GM19395 (cell line): ENCODE results near the gene KSR1.
A peak's percentile ranks its signal among the peaks of the same experiment; 100 is the strongest.

Experiments used
- ATAC-seq: cut with Tn5 transposase; IDR thresholded peaks from one replicate; pipeline ENCODE4 v1.9.1; 2021; ENCODE audit warnings: mild to moderate bottlenecking, moderate library complexity; ENCODE audit not compliant: unreplicated experiment

Gene KSR1

GRCh38 chr17:27532269-27533263 is 76.3 kb downstream of the KSR1 start:
- ATAC-seq = no peak

- no peak for ATAC-seq
Measured at GRCh38 chr17:27533874-27534815, 77.9 kb downstream of the KSR1 start.

GRCh38 chr17:27535178-27535928 is 79.1 kb downstream of the KSR1 start:
- no peak for ATAC-seq

GRCh38 chr17:27535975-27536374 is 79.7 kb downstream of the KSR1 start:
- ATAC-seq = no peak

GRCh38 chr17:27536781-27537180 is 80.5 kb downstream of the KSR1 start:
- ATAC-seq = no peak

- no peak for ATAC-seq
Measured at GRCh38 chr17:27538156-27538955, 82.1 kb downstream of the KSR1 start.

GRCh38 chr17:27539152-27539551 is 82.9 kb downstream of the KSR1 start:
- ATAC-seq = no peak

- no peak for ATAC-seq
Measured at GRCh38 chr17:27539794-27540317, 83.6 kb downstream of the KSR1 start.

- ATAC-seq = no peak
Measured at GRCh38 chr17:27540318-27541101, 84.3 kb downstream of the KSR1 start.

GRCh38 chr17:27541301-27542023 is 85.2 kb downstream of the KSR1 start:
- ATAC-seq = no peak

GRCh38 chr17:27542841-27543463 is 86.7 kb downstream of the KSR1 start:
- no peak for ATAC-seq

- no peak for ATAC-seq
Measured at GRCh38 chr17:27543464-27543856, 87.2 kb downstream of the KSR1 start.

GRCh38 chr17:27543958-27544349 is 87.7 kb downstream of the KSR1 start:
- ATAC-seq = no peak

GRCh38 chr17:27544350-27545131 is 88.3 kb downstream of the KSR1 start:
- ATAC-seq = peak; percentile 91

- no peak for ATAC-seq
Measured at GRCh38 chr17:27545562-27546229, 89.4 kb downstream of the KSR1 start.

GRCh38 chr17:27546624-27547300 is 90.5 kb downstream of the KSR1 start:
- ATAC-seq = peak; percentile 29
